HG02885 (cell line): Measurements from ENCODE around the gene TOP2B.

Source experiments
- ATAC-seq: cut with Tn5 transposase; IDR thresholded peaks from one replicate; pipeline ENCODE4 v1.9.1; 2021; ENCODE audit warnings: mild to moderate bottlenecking; ENCODE audit not compliant: unreplicated experiment, poor library complexity

Gene TOP2B

GRCh38 chr3:25566358-25566920 lies 98.3 kb downstream of the TOP2B start:
- no peak for ATAC-seq

GRCh38 chr3:25565807-25566206 lies 98.9 kb downstream of the TOP2B start:
- ATAC-seq, result no peak

GRCh38 chr3:25564075-25564474 lies 100.6 kb downstream of the TOP2B start:
- no peak for ATAC-seq

- no peak for ATAC-seq
These were observed 101.1 kb downstream of the TOP2B start for GRCh38 chr3:25563601-25564000.

- ATAC-seq, result no peak
These were observed 105.9 kb downstream of the TOP2B start for GRCh38 chr3:25558796-25559195.

GRCh38 chr3:25558121-25558520 lies 106.6 kb downstream of the TOP2B start:
- no peak for ATAC-seq

GRCh38 chr3:25557694-25558093 lies 107.0 kb downstream of the TOP2B start:
- no peak for ATAC-seq

- ATAC-seq, result no peak
These were observed 108.3 kb downstream of the TOP2B start for GRCh38 chr3:25556447-25556846.

GRCh38 chr3:25555695-25556437 lies 108.8 kb downstream of the TOP2B start:
- no peak for ATAC-seq

GRCh38 chr3:25554376-25554775 lies 110.3 kb downstream of the TOP2B start:
- no peak for ATAC-seq

GRCh38 chr3:25552251-25552650 lies 112.5 kb downstream of the TOP2B start:
- no peak for ATAC-seq

GRCh38 chr3:25548836-25549235 lies 115.9 kb downstream of the TOP2B start:
- ATAC-seq, result no peak

GRCh38 chr3:25547943-25548674 lies 116.6 kb downstream of the TOP2B start:
- ATAC-seq, result no peak
